ENCODE measurements around the gene LIMK1.

DNA sequence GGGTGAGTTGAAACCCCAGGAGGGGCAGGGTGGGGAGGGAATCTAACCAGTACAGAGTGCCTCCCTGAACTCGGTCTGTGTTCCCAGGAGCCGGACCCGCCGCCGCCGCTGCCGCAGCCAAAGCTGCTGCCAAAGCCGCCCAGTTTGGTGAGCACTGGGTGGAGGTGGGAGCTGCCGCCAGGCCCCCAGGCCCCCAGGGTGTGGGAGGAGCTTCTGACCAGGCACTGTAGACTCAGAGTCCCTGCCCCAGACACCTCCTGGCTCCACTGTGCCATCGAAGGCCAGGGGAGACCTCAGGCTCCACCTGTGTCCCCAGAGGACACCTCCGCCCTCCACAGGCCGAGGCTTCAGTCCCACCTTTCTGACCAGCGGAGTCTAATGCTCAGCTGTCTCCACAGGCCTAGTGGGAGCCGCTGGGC is 20.4 kb upstream of the LIMK1 start:
- TF ChIP-seq POLR2AphosphoS5 (IDR thresholded peaks at IDR 0.05) (no peak), POLR2A (IDR thresholded peaks at IDR 0.05) (no peak), EP300 (IDR thresholded peaks at IDR 0.05) (no peak)
- TF ChIP-seq, protein P1, sequence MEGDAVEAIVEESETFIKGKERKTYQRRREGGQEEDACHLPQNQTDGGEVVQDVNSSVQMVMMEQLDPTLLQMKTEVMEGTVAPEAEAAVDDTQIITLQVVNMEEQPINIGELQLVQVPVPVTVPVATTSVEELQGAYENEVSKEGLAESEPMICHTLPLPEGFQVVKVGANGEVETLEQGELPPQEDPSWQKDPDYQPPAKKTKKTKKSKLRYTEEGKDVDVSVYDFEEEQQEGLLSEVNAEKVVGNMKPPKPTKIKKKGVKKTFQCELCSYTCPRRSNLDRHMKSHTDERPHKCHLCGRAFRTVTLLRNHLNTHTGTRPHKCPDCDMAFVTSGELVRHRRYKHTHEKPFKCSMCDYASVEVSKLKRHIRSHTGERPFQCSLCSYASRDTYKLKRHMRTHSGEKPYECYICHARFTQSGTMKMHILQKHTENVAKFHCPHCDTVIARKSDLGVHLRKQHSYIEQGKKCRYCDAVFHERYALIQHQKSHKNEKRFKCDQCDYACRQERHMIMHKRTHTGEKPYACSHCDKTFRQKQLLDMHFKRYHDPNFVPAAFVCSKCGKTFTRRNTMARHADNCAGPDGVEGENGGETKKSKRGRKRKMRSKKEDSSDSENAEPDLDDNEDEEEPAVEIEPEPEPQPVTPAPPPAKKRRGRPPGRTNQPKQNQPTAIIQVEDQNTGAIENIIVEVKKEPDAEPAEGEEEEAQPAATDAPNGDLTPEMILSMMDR (IDR thresholded peaks at IDR 0.05) = no peak
